Epithelial cell of prostate (primary cell): ENCODE measurements around the gene MAP2K5.

ENCODE experiments used
- DNase-seq: peaks from one replicate; pipeline ENCODE4 v3.0.0-alpha.2; 2011; ENCODE audit warnings: low read depth, low spot score
- H3K27ac ChIP-seq: fragments of 450-650 bp; 2 replicates; pipeline ENCODE4 v1.5.1; 2017; ENCODE audit warnings: mild to moderate bottlenecking

Gene MAP2K5

DNA sequence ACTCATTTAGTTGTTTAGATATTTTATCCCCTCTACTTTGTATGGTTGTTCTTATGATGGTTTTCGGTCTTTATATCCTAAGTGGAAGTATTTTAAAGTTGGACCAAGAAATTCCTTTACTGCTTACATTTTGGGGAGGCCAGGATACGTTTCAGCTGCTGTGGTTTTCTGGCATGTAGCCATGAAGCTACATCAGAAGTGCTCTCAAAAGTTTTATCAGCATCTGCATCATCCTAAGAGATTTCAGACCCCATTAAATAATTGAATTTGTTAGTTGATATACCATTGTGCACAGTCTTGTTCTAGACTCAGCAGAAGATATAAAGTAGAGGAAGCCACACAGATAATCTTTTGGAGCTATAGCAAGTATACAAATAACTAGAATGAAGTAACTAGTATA lies 232.7 kb downstream of the MAP2K5 start:
- no peak overlapping the region for H3K27ac ChIP-seq
- no peak for DNase-seq

DNA sequence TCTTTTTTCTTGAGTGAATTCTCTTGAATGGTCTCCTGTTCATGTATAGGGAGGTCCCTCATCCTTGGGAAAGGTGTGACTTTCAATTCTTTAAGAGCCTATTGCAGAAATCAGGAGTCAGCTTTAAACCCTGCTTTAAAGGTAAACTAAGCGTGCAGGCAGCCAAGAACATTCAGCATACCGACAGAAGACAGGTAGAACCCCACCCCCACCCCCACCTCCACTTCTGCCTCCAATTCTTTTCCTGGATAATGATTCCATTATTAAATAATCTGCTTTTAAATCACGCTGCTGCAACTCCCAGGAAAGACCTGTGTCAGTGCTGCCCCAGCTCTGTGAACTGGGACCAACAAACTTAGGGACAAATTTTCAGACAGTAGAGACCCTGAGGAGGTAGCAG lies 233.5 kb downstream of the MAP2K5 start:
- DNase-seq, result no peak
- no peak overlapping the region for H3K27ac ChIP-seq

DNA sequence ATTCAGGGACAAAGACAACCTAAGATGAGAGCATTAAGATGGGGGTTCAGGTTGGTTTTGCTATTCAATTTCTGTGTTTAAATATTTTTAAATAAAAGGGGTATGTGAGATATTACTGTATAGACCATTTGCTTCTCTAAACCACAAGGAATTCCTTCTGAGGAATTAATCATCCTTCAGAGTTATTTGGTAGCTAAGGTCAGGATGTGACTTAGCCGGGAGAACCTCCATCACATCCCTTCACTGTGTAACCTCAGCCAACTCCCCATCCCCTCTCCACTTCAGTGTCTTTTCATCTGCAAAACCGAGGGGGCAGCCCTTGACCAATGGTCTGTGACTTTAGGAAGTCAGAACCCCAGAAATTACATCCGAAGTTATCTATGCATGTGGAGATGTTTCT lies 234.1 kb downstream of the MAP2K5 start:
- no peak overlapping the region for H3K27ac ChIP-seq
- no peak for DNase-seq

DNA sequence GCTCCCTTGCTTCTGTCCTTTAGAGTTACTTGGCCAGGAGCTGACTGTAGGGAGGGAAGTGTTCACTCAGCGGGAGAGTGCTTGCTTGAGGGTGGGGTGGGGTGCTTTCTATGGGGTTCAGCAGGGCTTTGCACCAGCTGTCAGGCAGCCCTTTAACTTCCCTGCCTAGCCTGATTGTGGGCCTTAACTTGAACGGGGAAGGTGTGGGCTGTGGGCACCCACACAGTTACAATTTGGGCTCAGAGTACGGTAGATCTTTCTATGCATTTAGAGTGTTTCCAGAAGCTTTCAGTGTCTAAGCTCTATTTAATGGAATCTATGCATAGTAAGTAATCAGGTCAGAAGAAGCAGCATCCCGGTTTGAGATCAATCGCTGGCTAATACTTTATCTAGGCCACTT lies 234.6 kb downstream of the MAP2K5 start:
- no peak overlapping the region for H3K27ac ChIP-seq
- no peak for DNase-seq

DNA sequence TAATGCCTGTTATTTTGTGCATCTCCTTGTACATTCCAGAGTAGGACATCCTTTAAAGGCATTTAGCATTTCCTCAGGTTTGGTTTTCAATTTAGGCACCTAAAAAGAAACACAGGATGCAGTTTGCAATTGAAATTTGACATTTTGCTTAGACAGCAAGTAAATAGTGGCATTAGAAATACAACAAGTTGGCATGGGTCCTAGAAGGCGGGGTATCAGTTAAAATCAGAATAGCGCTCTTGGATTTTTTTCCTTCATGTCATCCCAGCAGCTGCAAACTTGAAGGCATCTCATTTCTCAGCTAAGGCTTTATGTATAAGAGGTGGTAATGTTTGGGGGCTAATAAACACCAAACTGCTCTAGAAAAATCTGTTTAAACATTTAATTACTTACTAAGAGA lies 235.3 kb downstream of the MAP2K5 start:
- H3K27ac ChIP-seq, result no peak overlapping the region
- DNase-seq, result no peak

DNA sequence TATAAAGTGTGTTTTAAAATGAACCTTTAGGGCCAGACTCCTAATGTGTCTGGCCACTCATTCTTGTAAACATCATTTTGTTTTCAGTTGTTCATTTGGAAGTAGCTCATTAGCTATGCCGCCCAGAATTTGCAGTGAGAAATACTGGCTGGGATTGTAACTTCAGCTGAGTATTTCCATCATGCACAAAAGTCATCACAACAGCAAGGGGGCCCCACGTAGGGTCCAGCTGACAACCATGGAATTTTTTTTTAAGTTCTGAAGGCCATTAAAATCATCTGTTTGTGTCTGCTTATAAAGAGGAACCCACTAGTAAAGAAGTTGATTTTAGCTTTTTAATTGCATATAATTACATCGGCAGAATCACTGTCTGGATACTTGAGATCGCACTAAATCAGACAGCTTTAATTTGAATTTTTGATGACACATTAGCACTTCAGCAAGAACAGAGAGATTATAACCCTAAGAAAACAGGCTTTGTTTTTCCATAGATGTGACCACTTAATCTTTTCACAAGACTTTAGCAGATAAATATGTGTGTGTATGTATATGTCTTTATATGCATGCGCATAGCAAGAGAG lies 236.6 kb downstream of the MAP2K5 start:
- H3K27ac ChIP-seq, result no peak overlapping the region
- no peak for DNase-seq

DNA sequence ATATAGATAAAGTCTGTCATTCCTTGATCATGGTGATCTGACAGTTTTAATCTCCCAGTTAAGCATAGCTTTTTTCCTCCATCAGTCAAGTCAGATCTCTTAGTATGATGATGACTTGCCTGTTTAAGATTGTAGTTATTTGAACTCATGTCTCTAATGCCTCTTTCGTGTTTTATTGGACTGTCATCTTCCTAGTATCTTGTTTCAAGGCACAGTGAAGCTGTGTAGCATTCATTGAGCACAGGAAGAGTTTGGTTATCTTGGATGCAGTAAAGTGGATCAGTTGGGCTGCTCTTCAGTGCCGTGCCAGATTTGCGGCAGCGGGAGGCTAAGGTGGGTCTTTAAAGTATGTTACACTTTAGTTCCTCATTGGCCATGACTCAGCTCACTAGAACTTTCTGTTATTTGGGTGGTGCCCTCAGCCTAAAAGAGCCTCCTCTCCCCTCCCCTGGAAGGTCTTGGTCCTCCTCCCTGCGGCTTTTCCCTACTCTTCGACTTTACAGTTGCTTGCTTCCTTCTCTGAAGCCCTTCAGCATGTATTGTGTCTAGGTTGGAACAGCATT lies 237.1 kb downstream of the MAP2K5 start:
- no peak for DNase-seq
- H3K27ac ChIP-seq, result no peak overlapping the region

DNA sequence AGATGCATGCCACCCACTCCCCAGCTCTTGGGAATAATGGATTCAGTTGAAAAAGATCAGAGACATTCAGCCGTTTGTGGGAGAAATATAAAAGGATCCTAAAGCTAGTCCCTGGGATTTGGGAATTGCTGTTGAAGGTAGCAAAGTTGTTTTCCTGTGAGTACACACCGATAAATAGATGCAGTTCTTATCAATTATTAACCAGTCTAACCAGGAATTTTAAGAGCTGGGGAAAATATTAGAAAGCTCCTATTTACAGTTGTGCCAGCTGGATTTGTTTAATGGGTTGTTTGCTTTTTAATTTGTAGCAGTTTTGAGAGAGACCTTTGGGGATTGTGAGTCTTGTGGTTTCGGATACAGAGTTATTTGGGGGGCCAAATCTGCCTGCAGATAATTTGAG lies 238.6 kb downstream of the MAP2K5 start:
- DNase-seq, result no peak
- no peak overlapping the region for H3K27ac ChIP-seq

DNA sequence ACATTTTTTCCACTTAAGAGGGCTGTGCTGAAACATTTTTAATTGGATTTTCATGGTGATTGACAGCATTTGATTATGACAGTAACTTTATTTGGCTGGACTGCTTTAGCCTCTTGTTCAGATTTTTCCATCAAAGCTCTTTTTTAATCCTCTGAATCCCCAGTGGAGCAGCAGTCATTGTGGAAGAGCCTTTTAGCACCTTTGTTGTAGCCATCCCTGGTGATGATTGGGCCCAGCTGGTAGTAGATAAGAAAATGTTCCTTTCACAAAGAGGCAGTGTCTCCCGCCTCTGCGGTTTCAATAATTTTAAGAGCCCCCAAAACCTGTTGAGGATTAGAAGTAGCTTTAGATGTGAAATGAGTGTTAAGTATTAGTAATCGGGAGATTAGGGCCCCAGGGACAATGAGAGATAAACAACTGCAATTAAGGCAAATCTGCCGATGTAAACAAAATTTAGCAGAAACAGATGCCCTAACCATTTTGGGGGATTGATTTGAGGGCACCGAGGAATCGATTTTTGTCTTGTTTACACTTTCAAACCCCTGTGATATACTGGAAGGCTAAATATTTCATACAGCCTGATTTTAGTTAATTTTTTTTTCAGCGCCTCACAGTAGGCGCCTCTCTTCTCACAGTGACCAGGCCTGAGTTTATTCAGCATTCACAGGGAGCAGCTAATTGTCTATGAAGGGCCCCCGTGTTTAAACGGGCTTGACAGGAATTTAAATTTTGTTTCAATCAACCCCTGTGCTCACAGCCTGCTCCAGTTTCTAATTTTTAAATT lies 239.6 kb downstream of the MAP2K5 start:
- no peak for DNase-seq
- H3K27ac ChIP-seq, result no peak overlapping the region

DNA sequence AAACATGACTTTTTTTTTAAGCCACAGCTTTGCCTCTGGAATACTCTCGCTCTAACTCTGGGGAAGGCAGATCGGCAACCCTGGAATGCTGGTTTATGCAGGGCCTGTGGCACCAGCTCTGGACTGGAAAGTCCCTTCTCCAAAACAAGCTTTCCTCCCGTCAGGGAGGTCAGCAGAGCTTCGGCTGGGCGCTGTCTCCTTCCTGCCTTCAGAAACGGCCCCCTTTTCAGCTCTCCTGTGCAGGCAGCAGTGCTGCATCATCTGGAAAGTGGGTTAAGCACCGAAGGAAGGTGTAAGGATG lies 240.1 kb downstream of the MAP2K5 start:
- no peak overlapping the region for H3K27ac ChIP-seq
- DNase-seq, result no peak

DNA sequence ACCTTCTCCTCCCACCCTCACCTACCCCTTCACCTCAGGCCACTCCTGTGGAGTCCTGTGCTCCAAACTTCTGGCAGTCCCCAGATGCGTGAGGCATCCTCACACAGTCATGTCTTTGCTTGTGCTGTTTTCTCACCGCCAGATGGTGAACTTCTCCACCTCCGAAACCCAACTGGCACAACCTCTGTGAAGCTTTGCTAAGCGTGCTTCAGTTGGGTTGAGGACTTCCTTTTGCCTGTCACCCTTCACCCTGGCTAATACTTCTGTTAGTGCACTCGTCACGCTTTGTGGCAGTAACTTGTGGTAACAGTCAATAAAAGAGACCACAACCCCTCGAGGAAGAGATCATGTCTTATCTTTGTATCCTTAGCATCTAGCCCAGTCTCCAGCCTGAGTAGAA lies 240.8 kb downstream of the MAP2K5 start:
- no peak overlapping the region for H3K27ac ChIP-seq

DNA sequence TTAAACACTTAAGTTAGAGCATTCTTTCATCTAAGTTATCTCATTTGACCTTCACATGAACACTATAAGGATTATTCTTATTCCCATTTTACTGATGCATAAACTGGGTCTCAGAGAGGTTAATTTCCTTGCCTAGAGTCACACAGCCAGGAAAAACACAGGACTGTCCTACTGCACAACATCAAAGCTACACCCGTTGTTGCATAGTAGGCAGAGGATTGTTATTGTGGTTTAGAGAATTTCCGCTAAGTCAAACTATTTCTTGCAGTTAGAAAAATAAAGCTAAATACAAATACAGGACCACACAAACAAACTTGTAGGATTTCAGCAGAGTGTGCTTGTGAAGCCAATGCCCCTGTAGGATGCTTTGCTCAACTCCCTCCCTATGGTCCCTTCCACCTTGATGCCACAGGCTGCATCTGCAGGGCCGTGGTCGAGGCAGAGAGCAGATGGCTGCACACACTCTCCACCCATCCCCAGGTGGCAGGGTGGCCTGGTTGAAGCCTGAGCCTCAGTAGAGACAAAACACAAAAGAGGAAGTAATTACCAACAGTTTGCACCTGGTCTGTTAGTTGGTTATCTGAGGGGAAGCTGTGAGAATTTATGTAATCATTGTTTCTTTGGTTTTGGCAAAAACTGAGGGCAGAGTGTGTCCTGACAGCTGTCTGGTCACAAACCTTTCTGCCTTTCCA lies 241.7 kb downstream of the MAP2K5 start:
- DNase-seq, result no peak
- no peak overlapping the region for H3K27ac ChIP-seq

More for the DNA sequence above, 240.8 kb downstream of the MAP2K5 start:
- no peak for DNase-seq

DNA sequence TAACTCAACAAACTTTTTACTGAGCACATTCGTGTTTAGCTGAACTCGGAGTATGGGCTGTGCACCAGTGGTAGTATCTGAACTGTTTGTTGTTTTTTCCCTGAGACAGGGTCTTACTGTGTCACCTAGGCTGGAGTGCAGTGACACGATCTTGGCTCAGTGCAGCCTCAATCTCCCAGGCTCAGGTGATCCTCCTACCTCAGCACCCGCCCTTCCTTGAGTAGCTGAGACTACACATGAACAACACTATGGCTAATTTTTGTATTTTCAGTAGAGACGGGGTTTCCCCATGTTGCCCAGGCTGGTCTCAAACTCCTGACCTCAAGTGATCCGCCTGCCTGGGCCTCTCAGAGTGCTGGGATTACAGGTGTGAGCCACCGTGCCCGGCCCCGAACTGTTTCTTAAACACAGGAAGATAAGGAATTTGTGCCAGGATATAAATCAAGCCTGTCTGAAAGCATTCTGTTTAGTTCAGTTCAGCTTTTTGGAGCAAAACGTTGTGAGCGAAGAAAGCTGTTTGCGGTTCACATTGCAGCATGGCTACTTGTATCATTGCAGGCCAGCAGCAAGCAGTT lies 242.4 kb downstream of the MAP2K5 start:
- no peak overlapping the region for H3K27ac ChIP-seq
- no peak for DNase-seq

DNA sequence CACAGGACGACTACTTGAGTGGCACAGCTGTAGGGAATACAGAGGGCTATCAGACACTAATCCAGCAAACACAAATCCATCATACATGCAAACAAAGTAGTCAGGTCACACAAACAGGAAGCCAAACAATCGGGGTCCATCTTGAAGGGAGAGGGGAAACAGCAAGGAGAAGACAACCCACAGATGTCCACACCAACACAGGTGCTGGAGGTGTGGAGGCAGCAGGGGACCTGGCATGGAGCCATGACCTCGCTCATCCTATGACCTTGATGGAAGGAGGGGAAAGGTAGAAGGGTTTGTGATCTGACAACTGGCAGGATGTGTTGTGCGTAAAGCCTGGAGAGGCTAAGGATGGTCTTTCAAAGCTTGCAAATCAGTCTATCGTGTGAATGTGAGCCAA lies 242.9 kb downstream of the MAP2K5 start:
- no peak overlapping the region for H3K27ac ChIP-seq
- DNase-seq, result no peak

DNA sequence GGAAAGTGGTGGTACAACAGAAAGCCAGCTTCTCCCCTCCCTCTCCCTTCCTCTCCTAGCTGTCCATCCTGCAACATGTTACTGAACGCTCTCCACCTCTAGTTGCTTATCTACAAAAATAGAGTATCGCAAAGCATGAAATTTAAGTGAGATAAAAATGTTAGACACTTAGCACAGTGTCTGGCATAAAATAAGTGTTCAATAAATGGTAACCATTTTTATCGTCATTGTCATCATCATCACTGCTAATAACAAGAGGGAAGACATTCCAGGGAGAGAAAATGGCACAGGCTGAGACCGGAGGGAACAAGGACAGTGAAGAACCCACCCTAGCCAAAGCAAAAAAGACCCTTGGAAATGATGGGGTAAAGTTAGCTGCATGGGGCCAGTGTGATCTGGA lies 244.1 kb downstream of the MAP2K5 start:
- no peak for DNase-seq
- H3K27ac ChIP-seq, result no peak overlapping the region

DNA sequence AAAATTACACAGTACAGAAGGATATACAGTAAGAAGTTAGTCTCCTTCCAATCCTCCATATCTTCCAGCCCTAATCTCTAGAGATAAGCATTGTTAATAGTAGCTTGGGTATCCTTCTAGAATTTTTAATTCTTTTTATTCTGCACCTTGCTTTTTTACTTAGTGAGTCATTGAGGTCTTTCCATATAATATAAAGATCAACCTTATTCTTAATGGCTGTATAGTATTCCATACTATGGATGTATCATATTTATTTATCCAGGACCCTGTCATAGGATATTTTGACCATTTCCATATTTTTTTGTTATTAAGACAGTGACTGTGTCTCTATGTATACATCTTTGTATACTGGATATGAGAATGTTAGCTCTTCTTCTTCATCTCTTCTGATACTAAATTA lies 246.5 kb downstream of the MAP2K5 start:
- DNase-seq, result no peak
- H3K27ac ChIP-seq, result no peak overlapping the region

DNA sequence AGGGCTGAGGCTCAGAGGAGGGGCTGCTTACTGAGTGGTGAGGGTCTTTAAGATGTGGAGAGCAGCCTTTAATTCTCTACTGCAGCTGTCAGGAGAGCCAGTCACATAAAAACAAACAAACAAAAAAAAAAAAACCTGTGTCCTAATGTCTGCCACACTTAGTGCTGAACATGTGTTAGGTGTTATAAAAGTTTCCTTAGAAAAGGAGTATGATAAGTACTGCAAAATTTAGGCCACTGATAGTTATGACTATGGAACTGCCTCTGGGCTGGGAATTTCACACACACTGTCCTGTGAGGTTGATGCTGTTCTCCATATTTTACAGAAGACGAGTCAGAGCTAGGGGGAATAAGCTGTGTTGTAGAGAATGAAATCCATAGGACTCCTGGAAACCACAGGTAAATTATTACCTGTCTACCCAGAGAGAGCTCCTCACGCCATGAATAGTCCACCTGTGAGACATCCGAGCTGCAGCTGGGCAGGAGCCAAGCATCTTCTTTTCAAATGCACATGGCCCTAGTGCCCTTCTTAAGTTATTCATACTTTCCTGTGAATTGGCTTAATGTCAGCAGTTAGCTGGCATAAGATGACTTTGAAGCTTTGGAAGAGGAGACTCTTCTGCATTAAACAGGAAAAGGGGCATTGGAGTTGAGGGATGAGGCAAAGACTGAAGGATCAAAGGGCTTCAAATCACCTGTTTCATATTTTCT lies 248.3 kb downstream of the MAP2K5 start:
- DNase-seq, result no peak
- no peak overlapping the region for H3K27ac ChIP-seq

DNA sequence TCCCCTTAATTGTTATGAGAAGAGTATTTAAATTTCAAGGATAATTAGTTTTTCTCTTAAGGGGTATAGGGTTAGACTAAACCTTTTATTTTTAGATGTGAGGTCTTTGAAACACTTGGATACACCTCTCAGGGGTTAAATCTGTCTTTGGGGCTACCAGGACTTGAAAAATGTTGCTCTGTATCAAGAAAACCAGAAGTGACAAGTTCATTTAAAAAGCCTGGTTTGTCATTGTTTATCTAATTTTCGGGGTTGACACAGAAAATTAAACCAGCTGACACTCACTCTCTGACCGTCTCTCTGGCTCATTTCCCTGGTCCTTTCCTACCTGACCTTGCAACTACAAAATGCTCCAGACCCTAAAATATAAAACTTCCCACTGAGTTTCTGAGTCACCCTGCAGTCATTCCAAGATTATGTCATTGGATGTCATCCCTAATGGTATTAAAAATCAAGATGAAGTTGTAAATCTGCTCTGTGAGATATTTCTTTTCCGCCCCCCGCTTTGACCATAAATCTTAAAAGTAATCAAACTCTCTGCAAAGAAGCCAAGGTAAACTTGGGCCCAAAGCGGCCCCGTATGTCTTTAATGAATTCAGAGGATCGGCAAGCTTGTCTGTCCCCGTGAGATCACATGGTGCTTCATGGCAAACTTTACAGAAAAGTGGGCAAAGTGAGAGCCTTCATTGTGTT lies 249.9 kb downstream of the MAP2K5 start:
- no peak overlapping the region for H3K27ac ChIP-seq
- DNase-seq, result no peak

DNA sequence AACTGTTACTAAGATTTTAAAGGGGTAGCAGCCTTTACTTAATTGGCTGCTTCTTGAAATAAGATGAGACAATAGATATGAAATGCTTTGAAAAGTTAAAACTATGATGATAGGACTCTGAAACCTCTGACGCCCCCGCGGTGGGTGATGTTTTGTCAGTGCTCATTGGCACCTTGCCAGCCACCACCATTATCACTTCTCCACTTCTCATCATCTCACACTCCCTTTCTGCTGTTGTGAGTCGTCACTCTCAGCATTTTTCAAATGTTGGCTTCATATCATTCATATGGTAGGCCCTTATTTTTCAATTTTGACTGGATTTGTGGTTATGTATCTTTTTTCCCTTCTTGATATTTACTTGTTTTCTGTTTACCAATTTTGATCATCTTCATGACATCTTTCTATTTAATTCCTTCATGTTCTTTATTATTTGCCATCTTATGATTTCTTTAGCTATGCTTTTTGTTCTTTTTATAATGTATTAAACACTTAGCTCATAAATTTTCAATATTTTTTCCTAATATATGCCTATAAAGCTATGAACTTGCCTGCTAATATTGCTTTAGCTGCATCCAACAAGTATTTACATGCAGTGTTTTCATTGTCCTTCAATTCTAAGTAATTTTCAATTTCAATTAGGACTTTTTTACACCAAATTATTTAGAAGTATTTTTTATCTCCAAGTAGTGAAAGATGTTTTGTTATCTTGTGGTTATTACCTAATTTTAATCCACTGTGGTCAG lies 252.5 kb downstream of the MAP2K5 start:
- no peak for DNase-seq
- no peak overlapping the region for H3K27ac ChIP-seq
